Prostate gland (tissue), 2 donors: ENCODE measurements around the gene FHIP1B.

Experiments
- POLR2A ChIP-seq: fragments of 450-650 bp; IDR thresholded peaks from one replicate; pipeline ENCODE4 v1.6.1; 2016; ENCODE audit warnings: antibody characterized with exemption, mild to moderate bottlenecking
- TF ChIP-seq, protein P1 (sequence below), 4 experiments: fragments of 200-600 bp in 2 of 4; fragments of 450-650 bp in 2 of 4; sonication (generic) in 2 of 4; IDR thresholded peaks; 1 replicate in 3 of 4; 2 replicates in 1 of 4; pipeline ENCODE4 v1.5.1; 2016 to 2019; ENCODE audit warnings: antibody characterized with exemption in 4 of 4, mild to moderate bottlenecking in 2 of 4, moderate library complexity in 2 of 4

DNA sequence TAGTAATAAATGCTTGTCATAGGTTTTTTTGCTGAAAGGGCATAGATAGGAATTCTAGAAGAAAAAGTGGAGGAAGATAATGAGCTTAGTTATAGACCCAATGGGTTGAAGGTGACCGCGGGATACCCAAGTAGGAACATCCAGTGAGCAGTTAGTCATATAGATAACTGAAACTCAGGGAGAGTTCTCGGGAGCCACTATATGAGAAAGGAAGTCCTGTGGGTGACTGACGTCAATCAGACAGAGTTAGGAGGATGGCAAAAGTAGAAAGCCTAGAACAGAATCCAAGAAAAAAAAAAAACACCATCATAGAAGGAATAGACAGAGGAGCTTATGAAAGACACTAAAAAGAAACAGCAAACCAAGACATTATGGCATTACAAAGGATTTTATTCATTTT, 2.8 kb upstream of the FHIP1B start:
- TF ChIP-seq, protein P1, sequence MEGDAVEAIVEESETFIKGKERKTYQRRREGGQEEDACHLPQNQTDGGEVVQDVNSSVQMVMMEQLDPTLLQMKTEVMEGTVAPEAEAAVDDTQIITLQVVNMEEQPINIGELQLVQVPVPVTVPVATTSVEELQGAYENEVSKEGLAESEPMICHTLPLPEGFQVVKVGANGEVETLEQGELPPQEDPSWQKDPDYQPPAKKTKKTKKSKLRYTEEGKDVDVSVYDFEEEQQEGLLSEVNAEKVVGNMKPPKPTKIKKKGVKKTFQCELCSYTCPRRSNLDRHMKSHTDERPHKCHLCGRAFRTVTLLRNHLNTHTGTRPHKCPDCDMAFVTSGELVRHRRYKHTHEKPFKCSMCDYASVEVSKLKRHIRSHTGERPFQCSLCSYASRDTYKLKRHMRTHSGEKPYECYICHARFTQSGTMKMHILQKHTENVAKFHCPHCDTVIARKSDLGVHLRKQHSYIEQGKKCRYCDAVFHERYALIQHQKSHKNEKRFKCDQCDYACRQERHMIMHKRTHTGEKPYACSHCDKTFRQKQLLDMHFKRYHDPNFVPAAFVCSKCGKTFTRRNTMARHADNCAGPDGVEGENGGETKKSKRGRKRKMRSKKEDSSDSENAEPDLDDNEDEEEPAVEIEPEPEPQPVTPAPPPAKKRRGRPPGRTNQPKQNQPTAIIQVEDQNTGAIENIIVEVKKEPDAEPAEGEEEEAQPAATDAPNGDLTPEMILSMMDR (IDR thresholded peaks at IDR 0.05) = no peak
- no peak for TF ChIP-seq POLR2A
